ENCODE results near the gene LRRC26. TPM values are rescaled to one million over a fixed set of nuclear protein-coding genes. Genes with fewer than 3 reads are reported as not detected.

The LRRC26 gene
- total and polyA plus RNA-seq, 4 donors: 0.12 to 5.2 (median 0.57) TPM

DNA sequence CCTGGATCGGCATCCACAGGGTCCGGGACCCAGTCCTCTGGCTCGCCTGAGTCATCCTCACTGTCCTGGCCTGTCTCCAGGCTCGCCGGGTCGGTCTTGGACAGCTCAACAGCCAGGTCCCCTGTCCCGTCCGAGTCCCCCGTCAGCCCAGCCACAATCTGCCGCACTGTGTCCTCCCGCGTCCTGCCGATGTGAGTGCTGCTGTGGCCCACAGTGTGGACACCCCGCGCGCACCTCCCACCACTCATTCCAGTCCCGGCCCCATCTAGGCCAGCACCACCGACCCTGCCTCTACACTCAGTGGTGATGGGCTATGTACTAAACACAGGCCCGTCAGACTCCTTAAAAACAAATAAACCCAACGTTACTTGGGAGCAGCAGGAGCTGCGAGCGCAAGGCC lies 11.8 kb upstream of the LRRC26 start:
- TF ChIP-seq, protein P1, sequence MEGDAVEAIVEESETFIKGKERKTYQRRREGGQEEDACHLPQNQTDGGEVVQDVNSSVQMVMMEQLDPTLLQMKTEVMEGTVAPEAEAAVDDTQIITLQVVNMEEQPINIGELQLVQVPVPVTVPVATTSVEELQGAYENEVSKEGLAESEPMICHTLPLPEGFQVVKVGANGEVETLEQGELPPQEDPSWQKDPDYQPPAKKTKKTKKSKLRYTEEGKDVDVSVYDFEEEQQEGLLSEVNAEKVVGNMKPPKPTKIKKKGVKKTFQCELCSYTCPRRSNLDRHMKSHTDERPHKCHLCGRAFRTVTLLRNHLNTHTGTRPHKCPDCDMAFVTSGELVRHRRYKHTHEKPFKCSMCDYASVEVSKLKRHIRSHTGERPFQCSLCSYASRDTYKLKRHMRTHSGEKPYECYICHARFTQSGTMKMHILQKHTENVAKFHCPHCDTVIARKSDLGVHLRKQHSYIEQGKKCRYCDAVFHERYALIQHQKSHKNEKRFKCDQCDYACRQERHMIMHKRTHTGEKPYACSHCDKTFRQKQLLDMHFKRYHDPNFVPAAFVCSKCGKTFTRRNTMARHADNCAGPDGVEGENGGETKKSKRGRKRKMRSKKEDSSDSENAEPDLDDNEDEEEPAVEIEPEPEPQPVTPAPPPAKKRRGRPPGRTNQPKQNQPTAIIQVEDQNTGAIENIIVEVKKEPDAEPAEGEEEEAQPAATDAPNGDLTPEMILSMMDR (IDR thresholded peaks at IDR 0.05; ENCODE audit: control extremely low read depth, extremely low read depth): no peak
- no peaks in the 10 kb centered on the region for H3K27me3 ChIP-seq (ENCODE audit: control insufficient read depth in 3 of 3, insufficient read depth in 3 of 3, low read length in 2 of 3)
- H3K36me3 ChIP-seq (ENCODE audit: control insufficient read depth in 4 of 4, insufficient read depth in 4 of 4, low read length in 4 of 4): peaks cover 8 to 89% (median 32%) of the 10 kb centered on the region in 4 donors
- H3K9ac ChIP-seq (ENCODE audit: insufficient read depth in 1 of 2, low read length in 2 of 2): no peak overlapping the region
- no peak for DNase-seq
- no peak overlapping the region for H3K4me3 ChIP-seq
- H3K9me3 ChIP-seq (ENCODE audit: control insufficient read depth in 4 of 4, insufficient read depth in 3 of 4, low read length in 3 of 4): peaks cover 0 to 2% (median 0%) of the 10 kb centered on the region in 4 donors
- WGBS, 2 donors: 96 to 97% methylated on average over 19 to 22 of the region's 22 CpGs
- no peak for ATAC-seq (ENCODE audit: insufficient read depth, low FRiP score)
- peaks cover 0 to 12% (median 2%) of the 10 kb centered on the region in 5 donors for H3K4me1 ChIP-seq (ENCODE audit: control insufficient read depth in 5 of 5, insufficient read depth in 5 of 5, low read length in 5 of 5)
- no peak overlapping the region for H3K27ac ChIP-seq (ENCODE audit: low read depth in 1 of 2, low read length in 1 of 2)

DNA sequence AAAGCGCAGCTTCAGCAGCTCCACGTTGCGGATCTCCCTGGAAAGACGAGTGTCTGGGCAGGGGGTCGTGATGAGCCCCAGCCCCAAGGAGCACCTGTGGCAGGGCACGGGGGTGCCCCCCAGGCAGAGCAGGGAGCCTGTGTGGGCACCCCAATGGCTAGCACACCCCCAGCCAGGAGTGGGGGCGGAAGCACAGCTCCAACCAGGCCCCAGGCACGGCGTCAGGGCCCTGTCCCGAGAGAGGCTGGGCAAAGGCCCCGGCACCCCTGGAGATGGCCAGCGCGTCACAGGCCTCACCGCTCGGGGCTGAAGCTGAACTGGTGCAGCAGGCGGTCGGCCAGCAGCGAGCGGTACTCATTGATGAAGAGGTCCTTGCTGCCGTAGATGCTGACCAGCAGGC lies 10.6 kb upstream of the LRRC26 start:
- WGBS, 2 donors: 95 to 97% methylated on average over 20 of the region's 20 CpGs
- peaks cover 0 to 1% (median 0%) of the 10 kb centered on the region in 5 donors for H3K4me1 ChIP-seq (ENCODE audit: control insufficient read depth in 5 of 5, insufficient read depth in 5 of 5, low read length in 5 of 5)
- peaks cover 8 to 79% (median 29%) of the 10 kb centered on the region in 4 donors for H3K36me3 ChIP-seq (ENCODE audit: control insufficient read depth in 4 of 4, insufficient read depth in 4 of 4, low read length in 4 of 4)
- no peak overlapping the region for H3K4me3 ChIP-seq
- TF ChIP-seq, protein P1 (IDR thresholded peaks at IDR 0.05; ENCODE audit: control extremely low read depth, extremely low read depth): no peak
- H3K9ac ChIP-seq (ENCODE audit: insufficient read depth in 1 of 2, low read length in 2 of 2): no peak overlapping the region
- no peak for ATAC-seq (ENCODE audit: insufficient read depth, low FRiP score)
- no peak overlapping the region for H3K27ac ChIP-seq (ENCODE audit: low read depth in 1 of 2, low read length in 1 of 2)
- no peaks in the 10 kb centered on the region for H3K27me3 ChIP-seq (ENCODE audit: control insufficient read depth in 3 of 3, insufficient read depth in 3 of 3, low read length in 2 of 3)
- H3K9me3 ChIP-seq (ENCODE audit: control insufficient read depth in 4 of 4, insufficient read depth in 3 of 4, low read length in 3 of 4): peaks cover 0 to 2% (median 0%) of the 10 kb centered on the region in 4 donors
- DNase-seq: no peak

DNA sequence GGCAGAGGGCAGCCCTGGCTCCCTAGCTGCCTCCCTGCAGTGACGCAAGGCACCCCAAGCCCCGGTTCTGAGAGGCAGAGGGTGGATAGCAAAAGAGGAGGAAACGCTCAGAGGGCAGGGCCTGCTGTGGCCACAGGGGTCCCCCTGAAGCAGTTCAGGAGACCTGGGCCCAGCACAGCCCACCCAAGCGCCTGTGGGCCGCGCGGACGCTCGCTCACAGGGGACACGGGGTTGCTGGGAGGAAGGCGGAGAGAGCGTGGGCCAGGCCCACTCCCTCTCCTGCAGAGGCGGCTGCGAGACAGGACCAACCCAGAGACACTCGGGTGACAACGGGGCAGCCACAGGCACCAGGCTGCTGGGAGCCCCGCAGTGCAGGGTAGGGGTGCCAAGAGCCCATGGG lies 9.9 kb upstream of the LRRC26 start:
- H3K36me3 ChIP-seq (ENCODE audit: control insufficient read depth in 4 of 4, insufficient read depth in 4 of 4, low read length in 4 of 4): peaks cover 8 to 72% (median 27%) of the 10 kb centered on the region in 4 donors
- H3K4me3 ChIP-seq: no peak overlapping the region
- DNase-seq (no peak), ATAC-seq (ENCODE audit: insufficient read depth, low FRiP score) (no peak)
- H3K27ac ChIP-seq (ENCODE audit: low read depth in 1 of 2, low read length in 1 of 2): no peak overlapping the region
- H3K9me3 ChIP-seq (ENCODE audit: control insufficient read depth in 4 of 4, insufficient read depth in 3 of 4, low read length in 3 of 4): peaks cover 0 to 2% (median 0%) of the 10 kb centered on the region in 4 donors
- peaks cover 0 to 5% (median 0%) of the 10 kb centered on the region in 5 donors for H3K4me1 ChIP-seq (ENCODE audit: control insufficient read depth in 5 of 5, insufficient read depth in 5 of 5, low read length in 5 of 5)
- TF ChIP-seq, protein P1 (IDR thresholded peaks at IDR 0.05; ENCODE audit: control extremely low read depth, extremely low read depth): no peak
- no peaks in the 10 kb centered on the region for H3K27me3 ChIP-seq (ENCODE audit: control insufficient read depth in 3 of 3, insufficient read depth in 3 of 3, low read length in 2 of 3)
- H3K9ac ChIP-seq (ENCODE audit: insufficient read depth in 1 of 2, low read length in 2 of 2): no peak overlapping the region
- WGBS, 2 donors: 96 to 97% methylated on average over 15 to 17 of the region's 17 CpGs

Measured in lung (tissue), 12 donors.